Small intestine (tissue), 16 donors: ENCODE data around the gene FOXP2. TPM values are rescaled to one million over a fixed set of nuclear protein-coding genes. Genes with fewer than 3 reads are reported as not detected.
A peak's percentile ranks its signal among the peaks of the same experiment; 100 is the strongest.
"Not testable (repeated sequence)": the region's sequence is repeated elsewhere in the genome, so short reads cannot be mapped to it uniquely, and the experiment has no call there.

Experiments used
- DNase-seq, 2 donors: peaks; one replicate each; pipeline versions ENCODE4 v3.0.0 to v3.0.0-alpha.2; 2013
- FAIRE-seq: peaks from 2 replicates; lab custom pipeline; 2012; peaks lifted over from hg19 to GRCh38; lab: Jason Lieb, UNC
- H3K27ac ChIP-seq, 3 donors: one replicate each; pipeline ENCODE4 v1.5.1; 2013; ENCODE audit warnings: low read length in 2 of 3, mild to moderate bottlenecking in 2 of 3, control low read depth in 1 of 3, inconsistent platforms in 1 of 3, low read depth in 1 of 3, moderate library complexity in 1 of 3
- H3K27me3 ChIP-seq, 3 donors: one replicate each; pipeline ENCODE4 v1.6.1; 2013; ENCODE audit warnings: low read length in 3 of 3, inconsistent platforms in 1 of 3; ENCODE audit not compliant: control insufficient read depth in 3 of 3, insufficient read depth in 3 of 3
- H3K36me3 ChIP-seq, 3 donors: one replicate each; pipeline ENCODE4 v1.6.1; 2013; ENCODE audit warnings: low read length in 3 of 3, inconsistent platforms in 1 of 3, low read depth in 1 of 3, mild to moderate bottlenecking in 1 of 3, moderate library complexity in 1 of 3; ENCODE audit not compliant: control insufficient read depth in 3 of 3, insufficient read depth in 2 of 3
- H3K4me1 ChIP-seq, 3 donors: one replicate each; pipeline ENCODE4 v1.6.1; 2013; ENCODE audit warnings: low read length in 2 of 3, inconsistent platforms in 1 of 3, low read depth in 1 of 3, mild to moderate bottlenecking in 1 of 3, moderate library complexity in 1 of 3; ENCODE audit not compliant: control insufficient read depth in 3 of 3, insufficient read depth in 2 of 3
- H3K4me3 ChIP-seq, 3 donors: one replicate each; pipeline ENCODE4 v1.5.1; 2013; ENCODE audit warnings: low read length in 3 of 3, control low read depth in 1 of 3, inconsistent platforms in 1 of 3, low read depth in 1 of 3, mild to moderate bottlenecking in 1 of 3, moderate library complexity in 1 of 3
- H3K9me3 ChIP-seq, 2 donors: one replicate each; pipeline ENCODE4 v1.6.1; 2013; ENCODE audit warnings: low read depth in 1 of 2, low read length in 1 of 2; ENCODE audit not compliant: control insufficient read depth in 2 of 2, insufficient read depth in 1 of 2
- WGBS, 3 donors: extraction: QIAGEN DNeasy Blood & Tissue Kit; methylation state at CpG; one replicate each; pipeline ENCODE4 v1.1.7; 2013; 5-methylcytosine and 5-hydroxymethylcytosine counted together
- long read RNA-seq, 10 donors: transcript quantifications; one replicate each; lab custom pipeline, GENCODE V29; 2026
- polyA plus RNA-seq, 4 donors: library from polyadenylated mRNA; stranded (reverse) in 3 of 4; unstranded in 1 of 4; fragments of 200-250 nt in 3 of 4; fragments of 120-200 nt in 1 of 4; gene quantifications; one replicate each; pipeline versions ENCODE4 v1.2.1 to v1.2.3, GENCODE V29; 2013
- donor health status: healthy with polysubstance abuse.
- donor health status: control.
- donor health status: control.
- donor health status: Bipolar disorder and iron deficiency.
- donor health status: healthy.

The FOXP2 gene
- polyA plus RNA-seq, result 10 to 100 TPM in 1 of 4 donors, 1 to 10 TPM in 3; 1.7 to 12.2 (median 3.6) TPM
- long read RNA-seq, donor 1, result 0 reads
- long read RNA-seq, donor 2, result 0 reads
- long read RNA-seq, donor 3, result 0 reads
- long read RNA-seq, donor 4, result 0 reads
- long read RNA-seq, donor 5, result 0 reads
- long read RNA-seq, donor 6, result 0 reads
- long read RNA-seq, donor 7, result 0 reads
- long read RNA-seq, donor 8, result 0 reads
- long read RNA-seq, donor 9, result 0 reads
- long read RNA-seq, donor 10, result 0 reads

GRCh38 chr7:114414156-114415063, at the start of gene FOXP2:
TSS of gene FOXP2 (plus strand) at chr7:114414815. CDS start at chr7:114426512, 11,697 bp downstream.
- FAIRE-seq (no peak), DNase-seq (peak; percentile 22 to 45)
- 0 to 9% (median 6%) methylated on average over 2 of the region's 2 CpGs for WGBS, 3 donors

GRCh38 chr7:114365791-114366190, 48.8 kb upstream of the FOXP2 start:
- Histone ChIP-seq H3K27me3 (no peaks in the 10 kb centered on the region), H3K4me1 (peaks cover 0 to 2% (median 0%) of the 10 kb centered on the region in 3 donors), H3K9me3 (no peaks in the 10 kb centered on the region), H3K36me3 (no peaks in the 10 kb centered on the region), H3K4me3 (no peak overlapping the region), H3K27ac (no peak overlapping the region)
- WGBS, 3 donors, result 55 to 58% (median 56%) methylated on average over 2 of the region's 2 CpGs
- FAIRE-seq, result no peak
- no peak for DNase-seq

More at GRCh38 chr7:114414156-114415063, at the start of gene FOXP2:
- Histone ChIP-seq H3K9me3 (no peaks in the 10 kb centered on the region), H3K27ac (peak within 1 kb of the TSS; percentile 32 to 69 (median 60)), H3K4me1 (peaks cover 0 to 17% (median 0%) of the 10 kb centered on the region in 3 donors), H3K27me3 (no peaks in the 10 kb centered on the region), H3K36me3 (no peaks in the 10 kb centered on the region), H3K4me3 (peak within 1 kb of the TSS in 2 of 3 donors; percentile 35 to 45)

GRCh38 chr7:114368492-114368891, 46.1 kb upstream of the FOXP2 start:
- H3K36me3 ChIP-seq, result no peaks in the 10 kb centered on the region
- no peaks in the 10 kb centered on the region for H3K9me3 ChIP-seq
- no peak overlapping the region for H3K27ac ChIP-seq
- H3K27me3 ChIP-seq, result no peaks in the 10 kb centered on the region
- FAIRE-seq (no peak), DNase-seq (no peak)
- peaks cover 0 to 2% (median 0%) of the 10 kb centered on the region in 3 donors for H3K4me1 ChIP-seq
- WGBS, 3 donors, result 72 to 91% (median 77%) methylated on average over 2 of the region's 2 CpGs
- no peak overlapping the region for H3K4me3 ChIP-seq

GRCh38 chr7:114369294-114369693, 45.3 kb upstream of the FOXP2 start:
- H3K36me3 ChIP-seq, result no peaks in the 10 kb centered on the region
- no peak overlapping the region for H3K4me3 ChIP-seq
- H3K27ac ChIP-seq, result no peak overlapping the region
- H3K4me1 ChIP-seq, result peaks cover 0 to 2% (median 0%) of the 10 kb centered on the region in 3 donors
- H3K27me3 ChIP-seq, result no peaks in the 10 kb centered on the region
- no peaks in the 10 kb centered on the region for H3K9me3 ChIP-seq
- WGBS, 3 donors, result 79 to 85% (median 80%) methylated on average over 2 of the region's 2 CpGs
- FAIRE-seq, result no peak
- no peak for DNase-seq

- Histone ChIP-seq H3K27ac (no peak overlapping the region), H3K4me1 (peaks cover 0 to 2% (median 0%) of the 10 kb centered on the region in 3 donors), H3K27me3 (no peaks in the 10 kb centered on the region), H3K9me3 (no peaks in the 10 kb centered on the region), H3K4me3 (no peak overlapping the region), H3K36me3 (no peaks in the 10 kb centered on the region)
- 78 to 89% (median 87%) methylated on average over 5 of the region's 5 CpGs for WGBS, 3 donors
- DNase-seq, result no peak
- FAIRE-seq, result no peak
Observed at GRCh38 chr7:114372619-114373018, 42.0 kb upstream of the FOXP2 start.

GRCh38 chr7:114375907-114376306, 38.7 kb upstream of the FOXP2 start:
- Histone ChIP-seq H3K9me3 (no peaks in the 10 kb centered on the region), H3K27me3 (no peaks in the 10 kb centered on the region), H3K36me3 (no peaks in the 10 kb centered on the region), H3K27ac (no peak overlapping the region), H3K4me1 (no peaks in the 10 kb centered on the region), H3K4me3 (no peak overlapping the region)
- no peak for DNase-seq
- FAIRE-seq, result no peak

- H3K27me3 ChIP-seq, H3K4me3 ChIP-seq, DNase-seq, FAIRE-seq, H3K27ac ChIP-seq, H3K4me1 ChIP-seq, H3K36me3 ChIP-seq, H3K9me3 ChIP-seq: not testable (repeated sequence)
- WGBS, 3 donors, result 81 to 98% (median 90%) methylated on average over 7 of the region's 7 CpGs
Observed at GRCh38 chr7:114383946-114384345, 30.7 kb upstream of the FOXP2 start.

- WGBS, 3 donors, result 83 to 93% (median 85%) methylated on average over 3 of the region's 3 CpGs
- not testable (repeated sequence) for H3K4me3 ChIP-seq, H3K27ac ChIP-seq, H3K27me3 ChIP-seq, FAIRE-seq, H3K36me3 ChIP-seq, DNase-seq, H3K9me3 ChIP-seq, H3K4me1 ChIP-seq
Observed at GRCh38 chr7:114384346-114384745, 30.3 kb upstream of the FOXP2 start.
